GM12891 (cell line): ENCODE results near the gene LRMDA.

Experiments
- POLR2A ChIP-seq: IDR thresholded peaks from 2 replicates; pipeline ENCODE4 v1.6.1; 2011; ENCODE audit warnings: low read depth, low read length, control low read depth
- POLR2AphosphoS5 ChIP-seq: IDR thresholded peaks from 2 replicates; pipeline ENCODE4 v1.6.1; 2011; ENCODE audit warnings: low read depth, low read length, control low read depth

DNA sequence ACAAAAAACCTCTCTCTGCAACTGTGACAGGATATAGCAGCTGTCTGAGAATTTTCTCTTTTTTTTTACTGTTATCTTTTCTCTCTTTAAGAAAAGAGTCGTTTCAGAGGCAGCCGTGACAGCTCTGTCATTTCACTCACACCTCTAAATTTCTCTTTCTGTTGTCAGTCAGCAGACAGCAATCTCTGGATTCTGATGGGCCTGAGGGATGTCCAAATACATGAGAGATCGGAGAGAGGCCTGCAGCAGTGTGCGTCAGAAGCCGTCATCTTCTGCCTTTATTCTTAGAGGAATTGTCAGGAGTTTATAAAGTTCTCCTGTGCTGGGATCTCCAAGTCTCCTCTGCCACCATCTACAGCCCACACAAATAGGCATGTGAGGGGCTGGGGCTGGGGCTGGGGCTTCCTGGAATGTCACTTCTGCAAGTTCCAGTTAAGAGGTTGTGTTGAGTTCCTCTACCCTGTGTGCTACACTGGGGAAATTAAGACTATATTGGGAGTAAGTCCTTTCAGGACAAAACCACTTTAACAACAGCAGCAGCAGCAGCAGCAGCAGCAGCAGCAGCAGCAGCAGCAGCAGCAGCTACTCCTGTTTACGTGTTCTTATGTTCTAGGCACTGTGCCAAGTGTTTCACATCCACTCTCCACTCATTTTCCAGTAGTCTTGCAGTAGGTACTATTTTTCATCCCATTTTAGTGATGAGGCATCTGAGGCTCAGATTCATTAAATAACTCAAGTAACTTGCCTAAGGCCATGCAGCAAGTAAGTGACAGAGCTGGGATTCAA lies 541.3 kb downstream of the LRMDA start:
- TF ChIP-seq POLR2A = no peak
- no peak for TF ChIP-seq POLR2AphosphoS5
